HEK293 (cell line): ENCODE results near the gene PACRGL.

Source experiments
- CTCF ChIA-PET: fragments of 350-600 bp; formaldehyde crosslinking; extraction: SDS; loops from one replicate; lab custom pipeline; 2021; ENCODE audit warnings: antibody characterized with exemption; lab: Yijun Ruan, JAX
- POLR2A ChIA-PET: fragments of 300-600 bp; formaldehyde crosslinking; extraction: SDS; loops from one replicate; lab custom pipeline; 2020; ENCODE audit warnings: antibody characterized with exemption, inconsistent platforms; lab: Yijun Ruan, JAX
- H3K27ac ChIP-seq: fragments of 200-500 bp; sonication (Bioruptor generic); 2 replicates; pipeline ENCODE4 v1.5.1; 2014; ENCODE audit warnings: low read depth, low read length, control low read depth, inconsistent platforms; ENCODE audit errors: extremely low read depth
- H3K36me3 ChIP-seq, 2 experiments: fragments of 200-500 bp in 1 of 2; sonication (Bioruptor generic) in 1 of 2; 1 replicate in 1 of 2; 2 replicates in 1 of 2; pipeline ENCODE4 v1.5.1; 2014 to 2017; ENCODE audit warnings: inconsistent platforms in 2 of 2, low read length in 2 of 2; ENCODE audit not compliant: control insufficient read depth in 2 of 2, insufficient read depth in 1 of 2
- H3K4me1 ChIP-seq: fragments of 200-500 bp; sonication (Bioruptor generic); 2 replicates; pipeline ENCODE4 v1.5.1; 2014; ENCODE audit warnings: mild to moderate bottlenecking, low read length, inconsistent platforms; ENCODE audit not compliant: control insufficient read depth, insufficient read depth
- H3K4me3 ChIP-seq: 2 replicates; pipeline ENCODE4 v1.5.1; 2011; ENCODE audit warnings: low read depth, mild to moderate bottlenecking, control low read depth, low read length, moderate library complexity
- H3K9me3 ChIP-seq: fragments of 200-500 bp; sonication (Bioruptor generic); 2 replicates; pipeline ENCODE4 v1.5.1; 2014; ENCODE audit warnings: low read depth, low read length, inconsistent platforms; ENCODE audit not compliant: control insufficient read depth, insufficient read depth
- FEZF1 ChIP-seq: fragments of 450-650 bp; formaldehyde crosslinking; IDR thresholded peaks from 2 replicates; pipeline ENCODE4 v1.5.1; 2016; ENCODE audit warnings: missing biosample characterization, missing genetic modification characterization
- GLI2 ChIP-seq: fragments of 450-650 bp; formaldehyde crosslinking; IDR thresholded peaks from 2 replicates; pipeline ENCODE4; 2017; ENCODE audit warnings: missing biosample characterization, missing genetic modification characterization, low read depth, borderline replicate concordance
- GLIS2 ChIP-seq: fragments of 450-650 bp; formaldehyde crosslinking; IDR thresholded peaks from 2 replicates; pipeline ENCODE4 v1.5.1; 2016; ENCODE audit warnings: missing biosample characterization, missing genetic modification characterization
- HOXA7 ChIP-seq: sonication (generic); formaldehyde crosslinking; IDR thresholded peaks from 2 replicates; pipeline ENCODE4 v1.8.1; 2022; ENCODE audit warnings: missing genetic modification reagents, borderline replicate concordance
- HOXD13 ChIP-seq: sonication (generic); formaldehyde crosslinking; IDR thresholded peaks from 2 replicates; pipeline ENCODE4 v1.8.0; 2022; ENCODE audit warnings: missing genetic modification reagents, borderline replicate concordance
- KLF1 ChIP-seq: fragments of 450-650 bp; formaldehyde crosslinking; IDR thresholded peaks from 2 replicates; pipeline ENCODE4 v1.5.1; 2016; ENCODE audit warnings: missing biosample characterization, missing genetic modification characterization
- KLF17 ChIP-seq: fragments of 450-650 bp; formaldehyde crosslinking; IDR thresholded peaks from 2 replicates; pipeline ENCODE4 v1.5.1; 2016; ENCODE audit warnings: missing biosample characterization, missing genetic modification characterization
- OSR2 ChIP-seq: fragments of 450-650 bp; formaldehyde crosslinking; IDR thresholded peaks from 2 replicates; pipeline ENCODE4 v1.5.1; 2016; ENCODE audit warnings: missing biosample characterization, missing genetic modification characterization
- PATZ1 ChIP-seq: fragments of 450-650 bp; formaldehyde crosslinking; IDR thresholded peaks from 2 replicates; pipeline ENCODE4 v1.5.1; 2016; ENCODE audit warnings: missing biosample characterization, missing genetic modification characterization
- SALL2 ChIP-seq: fragments of 450-650 bp; formaldehyde crosslinking; IDR thresholded peaks from 2 replicates; pipeline ENCODE4 v1.5.0; 2017; ENCODE audit warnings: missing biosample characterization, mild to moderate bottlenecking, missing genetic modification characterization, borderline replicate concordance
- WT1 ChIP-seq: fragments of 450-650 bp; formaldehyde crosslinking; IDR thresholded peaks from 2 replicates; pipeline ENCODE4 v1.5.1; 2016; ENCODE audit warnings: missing biosample characterization, missing genetic modification characterization
- ZBTB17 ChIP-seq: fragments of 450-650 bp; formaldehyde crosslinking; IDR thresholded peaks from 2 replicates; pipeline ENCODE4 v1.5.1; 2016; ENCODE audit warnings: missing biosample characterization, missing genetic modification characterization
- ZNF16 ChIP-seq: fragments of 450-650 bp; formaldehyde crosslinking; IDR thresholded peaks from 2 replicates; pipeline ENCODE4 v1.5.1; 2016; ENCODE audit warnings: low read depth, missing biosample characterization, missing genetic modification characterization
- ZNF202 ChIP-seq: fragments of 450-650 bp; formaldehyde crosslinking; IDR thresholded peaks from 2 replicates; pipeline ENCODE4 v1.5.1; 2016; ENCODE audit warnings: missing biosample characterization, missing genetic modification characterization, borderline replicate concordance
- ZNF211 ChIP-seq: fragments of 450-650 bp; formaldehyde crosslinking; IDR thresholded peaks from 2 replicates; pipeline ENCODE4 v1.5.1; 2016; ENCODE audit warnings: low read depth, missing biosample characterization, missing genetic modification characterization
- ZNF221 ChIP-seq: fragments of 450-650 bp; formaldehyde crosslinking; IDR thresholded peaks from 2 replicates; pipeline ENCODE4 v1.5.1; 2017; ENCODE audit warnings: missing biosample characterization, missing genetic modification characterization, borderline replicate concordance
- ZNF26 ChIP-seq: fragments of 450-650 bp; formaldehyde crosslinking; IDR thresholded peaks from 2 replicates; pipeline ENCODE4 v1.5.1; 2016; ENCODE audit warnings: missing biosample characterization, missing genetic modification characterization
- ZNF274 ChIP-seq, 2 experiments: fragments of 200-500 bp in 1 of 2; fragments of 450-650 bp in 1 of 2; sonication (Bioruptor generic) in 1 of 2; formaldehyde crosslinking in 1 of 2; IDR thresholded peaks; 2 replicates each; pipeline versions ENCODE4 v1.5.1 to v1.6.1; 2014 to 2016; ENCODE audit warnings: borderline replicate concordance in 1 of 2, inconsistent platforms in 1 of 2, low read length in 1 of 2, missing biosample characterization in 1 of 2, missing genetic modification characterization in 1 of 2
- ZNF311 ChIP-seq: fragments of 450-650 bp; formaldehyde crosslinking; IDR thresholded peaks from 2 replicates; pipeline ENCODE4 v1.5.1; 2017; ENCODE audit warnings: missing biosample characterization, missing genetic modification characterization, borderline replicate concordance
- ZNF341 ChIP-seq: fragments of 450-650 bp; formaldehyde crosslinking; IDR thresholded peaks from 2 replicates; pipeline ENCODE4; 2016; ENCODE audit warnings: low read depth, missing biosample characterization, missing genetic modification characterization
- ZNF354C ChIP-seq: fragments of 450-650 bp; formaldehyde crosslinking; IDR thresholded peaks from 2 replicates; pipeline ENCODE4 v1.5.1; 2016; ENCODE audit warnings: missing biosample characterization, missing genetic modification characterization, low read depth, borderline replicate concordance
- ZNF362 ChIP-seq: fragments of 450-650 bp; formaldehyde crosslinking; IDR thresholded peaks from 2 replicates; pipeline ENCODE4 v1.5.1; 2016; ENCODE audit warnings: missing biosample characterization, missing genetic modification characterization
- ZNF416 ChIP-seq: fragments of 450-650 bp; formaldehyde crosslinking; IDR thresholded peaks from 2 replicates; pipeline ENCODE4 v1.5.1; 2016; ENCODE audit warnings: missing biosample characterization, missing genetic modification characterization
- ZNF529 ChIP-seq: fragments of 450-650 bp; formaldehyde crosslinking; IDR thresholded peaks from 2 replicates; pipeline ENCODE4 v1.5.1; 2017; ENCODE audit warnings: missing genetic modification characterization, missing biosample characterization; ENCODE audit not compliant: insufficient replicate concordance
- ZNF549 ChIP-seq: fragments of 450-650 bp; IDR thresholded peaks from 2 replicates; pipeline ENCODE4 v1.5.1; 2018; ENCODE audit warnings: missing biosample characterization, missing genetic modification characterization, mild to moderate bottlenecking, inconsistent platforms, moderate library complexity
- ZNF658 ChIP-seq: fragments of 450-650 bp; formaldehyde crosslinking; IDR thresholded peaks from 2 replicates; pipeline ENCODE4; 2016; ENCODE audit warnings: missing biosample characterization, missing genetic modification characterization
- ZNF707 ChIP-seq: fragments of 450-650 bp; formaldehyde crosslinking; IDR thresholded peaks from 2 replicates; pipeline ENCODE4 v1.5.1; 2016; ENCODE audit warnings: missing biosample characterization, missing genetic modification characterization
- ZNF768 ChIP-seq: fragments of 450-650 bp; formaldehyde crosslinking; IDR thresholded peaks from 2 replicates; pipeline ENCODE4 v1.5.1; 2018; ENCODE audit warnings: missing biosample characterization, mild to moderate bottlenecking, missing genetic modification characterization
- ZNF776 ChIP-seq: fragments of 450-650 bp; formaldehyde crosslinking; IDR thresholded peaks from 2 replicates; pipeline ENCODE4 v1.5.0; 2017; ENCODE audit warnings: missing biosample characterization, missing genetic modification characterization, borderline replicate concordance
- ZNF791 ChIP-seq: fragments of 450-650 bp; formaldehyde crosslinking; IDR thresholded peaks from 2 replicates; pipeline ENCODE4 v1.5.1; 2016; ENCODE audit warnings: missing biosample characterization, missing genetic modification characterization
- ZXDB ChIP-seq: fragments of 450-650 bp; formaldehyde crosslinking; IDR thresholded peaks from 2 replicates; pipeline ENCODE4 v1.5.1; 2016; ENCODE audit warnings: missing biosample characterization, missing genetic modification characterization

PACRGL gene

GRCh38 chr4:20679951-20680350, 20.3 kb upstream of the PACRGL start:
- Histone ChIP-seq H3K9me3 (no peaks in the 10 kb centered on the region), H3K4me1 (no peaks in the 10 kb centered on the region), H3K27ac (no peak overlapping the region), H3K4me3 (no peak overlapping the region), H3K36me3 (no peaks in the 10 kb centered on the region)
- ChIA-PET POLR2A (no interaction called here), CTCF (interaction anchor here (1.5 kb wide), 1 partner anchor 13 kb away, joined by 5 read pairs; no protein-coding TSS in a partner anchor)
- TF ChIP-seq ZNF776, result no peak
- TF ChIP-seq ZNF529 (tag by site-specific recombination), result no peak
- no peak for TF ChIP-seq ZNF354C (tag by site-specific recombination)
- no peak for TF ChIP-seq ZNF202 (tag by site-specific recombination)
- no peak for TF ChIP-seq ZNF341 (tag by site-specific recombination)
- no peak for TF ChIP-seq SALL2 (tag by site-specific recombination)
- no peak for TF ChIP-seq HOXD13 (CRISPR knock-in tag)
- TF ChIP-seq ZNF658, result no peak
- no peak for TF ChIP-seq KLF1 (tag by site-specific recombination)
- no peak for TF ChIP-seq ZNF707 (tag by site-specific recombination)
- TF ChIP-seq ZNF311, result no peak
- no peak for TF ChIP-seq ZNF362
- no peak for TF ChIP-seq GLIS2
- TF ChIP-seq ZNF791 (tag by site-specific recombination), result no peak
- no peak for TF ChIP-seq ZNF26 (tag by site-specific recombination)
- no peak for TF ChIP-seq ZXDB (tag by site-specific recombination)
- TF ChIP-seq ZNF768 (tag by site-specific recombination), result no peak

- ChIA-PET POLR2A (no interaction called here), CTCF (interaction anchor here (0.5 to 0.6 kb wide), 2 partner anchors 228 to 326 kb away, joined by 3 to 4 read pairs; no protein-coding TSS in a partner anchor)
Observed at GRCh38 chr4:20680736-20681135, 19.5 kb upstream of the PACRGL start.

GRCh38 chr4:20681271-20681670, 19.0 kb upstream of the PACRGL start:
- Histone ChIP-seq H3K9me3 (no peaks in the 10 kb centered on the region), H3K4me3 (no peak overlapping the region), H3K27ac (no peak overlapping the region), H3K36me3 (no peaks in the 10 kb centered on the region), H3K4me1 (no peaks in the 10 kb centered on the region)
- CTCF ChIA-PET, result interaction anchor here (0.6 kb wide), 1 partner anchor 153 kb away, joined by 6 read pairs; no protein-coding TSS in a partner anchor
- POLR2A ChIA-PET, result no interaction called here
- TF ChIP-seq HOXA7 (CRISPR knock-in tag) (no peak), ZNF211 (tag by site-specific recombination) (no peak), ZNF16 (tag by site-specific recombination) (no peak), ZNF221 (tag by site-specific recombination) (no peak), KLF17 (tag by site-specific recombination) (no peak), GLI2 (tag by site-specific recombination) (no peak), ZNF274 (IDR thresholded peaks at IDR 0.05; ENCODE audit: low read length) (no peak), ZNF274 (tag by site-specific recombination; IDR thresholded peaks at IDR 0.05; ENCODE audit: borderline replicate concordance) (no peak), ZNF416 (no peak), PATZ1 (tag by site-specific recombination) (no peak), ZNF549 (tag by site-specific recombination) (no peak), WT1 (no peak)

More at GRCh38 chr4:20680736-20681135, 19.5 kb upstream of the PACRGL start:
- Histone ChIP-seq H3K4me3 (no peak overlapping the region), H3K27ac (no peak overlapping the region), H3K4me1 (no peaks in the 10 kb centered on the region), H3K36me3 (no peaks in the 10 kb centered on the region), H3K9me3 (no peaks in the 10 kb centered on the region)
- TF ChIP-seq OSR2 (no peak), ZBTB17 (no peak), FEZF1 (tag by site-specific recombination) (no peak)
